SU-DHL-6 (cell line): ENCODE results near the gene ITGAE.

Source experiments
- H2AFZ ChIP-seq: fragments of 200-600 bp; sonication (generic); 2 replicates; pipeline ENCODE4 v1.6.1; 2014; ENCODE audit warnings: low read depth, mild to moderate bottlenecking, moderate library complexity, mixed read lengths, antibody characterized with exemption, low read length; ENCODE audit not compliant: severe bottlenecking
- H3F3A ChIP-seq: fragments of 200-600 bp; shearing (Covaris generic); 2 replicates; pipeline ENCODE4 v1.6.0; 2016; ENCODE audit warnings: antibody characterized with exemption, mild to moderate bottlenecking; ENCODE audit not compliant: insufficient read depth
- H3K27ac ChIP-seq: fragments of 200-600 bp; sonication (generic); 2 replicates; pipeline ENCODE4 v1.5.1; 2016; ENCODE audit warnings: low read depth, mild to moderate bottlenecking, low read length, moderate library complexity, mixed read lengths
- H3K27me3 ChIP-seq: fragments of 200-600 bp; sonication (generic), shearing (Covaris generic); 2 replicates; pipeline ENCODE4 v1.6.0; 2014; ENCODE audit warnings: mild to moderate bottlenecking, low read length
- H3K36me3 ChIP-seq: fragments of 200-600 bp; sonication (generic); 2 replicates; pipeline ENCODE4 v1.6.1; 2014; ENCODE audit warnings: mild to moderate bottlenecking, low read length, mixed read lengths
- H3K4me2 ChIP-seq: fragments of 300-600, 200-600 bp; shearing (Covaris generic), sonication (generic); 2 replicates; pipeline ENCODE4 v1.6.0; 2014; ENCODE audit warnings: low read length, low read depth, mild to moderate bottlenecking; ENCODE audit not compliant: poor library complexity, severe bottlenecking
- H3K4me3 ChIP-seq: fragments of 200-600 bp; sonication (generic); 2 replicates; pipeline ENCODE4 v1.5.1; 2014; ENCODE audit warnings: antibody characterized with exemption, low read length, mild to moderate bottlenecking, mixed read lengths; ENCODE audit not compliant: insufficient read depth, poor library complexity, severe bottlenecking
- H3K79me2 ChIP-seq: fragments of 200-600 bp; sonication (generic); 2 replicates; pipeline ENCODE4 v1.6.1; 2014; ENCODE audit warnings: mild to moderate bottlenecking, low read length, moderate library complexity; ENCODE audit not compliant: insufficient read depth
- H3K9ac ChIP-seq: fragments of 200-600 bp; sonication (generic); 2 replicates; pipeline ENCODE4 v1.7.0; 2014; ENCODE audit warnings: mild to moderate bottlenecking, low read length
- H3K9me2 ChIP-seq: fragments of 200-600 bp; sonication (generic); replicated peaks from 2 replicates; pipeline ENCODE4 v1.6.1; 2014; ENCODE audit warnings: low read length; ENCODE audit not compliant: insufficient read depth
- H3K9me3 ChIP-seq: fragments of 200-600 bp; sonication (generic); 2 replicates; pipeline ENCODE4 v1.6.1; 2014; ENCODE audit warnings: low read length, mixed read lengths; ENCODE audit not compliant: insufficient read depth
- H4K20me1 ChIP-seq: fragments of 200-600 bp; sonication (generic); 2 replicates; pipeline ENCODE4 v1.6.1; 2014; ENCODE audit warnings: low read depth, mild to moderate bottlenecking, antibody characterized with exemption, low read length, moderate library complexity, mixed read lengths
- CTCF ChIP-seq: fragments of 200-600 bp; sonication (generic); IDR thresholded peaks from one replicate; pipeline ENCODE4 v1.5.1; 2017; ENCODE audit warnings: antibody characterized with exemption, mild to moderate bottlenecking, low read length, moderate library complexity; ENCODE audit not compliant: insufficient read depth, poor library complexity, severe bottlenecking
- EZH2phosphoT487 ChIP-seq: fragments of 200-600 bp; sonication (generic), shearing (Covaris generic); conservative IDR thresholded peaks from 2 replicates; pipeline ENCODE4 v1.6.1; 2018; ENCODE audit warnings: mild to moderate bottlenecking, antibody characterized with exemption, low read length, moderate library complexity, mixed read lengths

ITGAE gene

GRCh38 chr17:3679531-3680126 is 121.4 kb downstream of the ITGAE start:
- H3K9ac ChIP-seq = no peak overlapping the region
- no peaks in the 10 kb centered on the region for H3K9me2 ChIP-seq
- no peak overlapping the region for H2AFZ ChIP-seq
- no peaks in the 10 kb centered on the region for H3K9me3 ChIP-seq
- H3K27ac ChIP-seq = no peak overlapping the region
- H3F3A ChIP-seq = no peaks in the 10 kb centered on the region; the same call in 1 of the 2 replicates
- H3K4me3 ChIP-seq = no peak overlapping the region
- no peaks in the 10 kb centered on the region for H3K36me3 ChIP-seq
- no peaks in the 10 kb centered on the region for H3K27me3 ChIP-seq
- no peak for TF ChIP-seq CTCF
- TF ChIP-seq EZH2phosphoT487 = no peak
- no peaks in the 10 kb centered on the region for H4K20me1 ChIP-seq
- no peak overlapping the region for H3K4me2 ChIP-seq
- H3K79me2 ChIP-seq = no peaks in the 10 kb centered on the region

- H4K20me1 ChIP-seq = no peaks in the 10 kb centered on the region
- H3K9me3 ChIP-seq = no peaks in the 10 kb centered on the region
- no peak overlapping the region for H2AFZ ChIP-seq
- H3F3A ChIP-seq = no peaks in the 10 kb centered on the region
- no peak for TF ChIP-seq EZH2phosphoT487
- TF ChIP-seq CTCF = no peak
- no peak overlapping the region for H3K9ac ChIP-seq
- H3K4me2 ChIP-seq = no peak overlapping the region
- no peaks in the 10 kb centered on the region for H3K9me2 ChIP-seq
- H3K79me2 ChIP-seq = no peaks in the 10 kb centered on the region
- H3K27ac ChIP-seq = no peak overlapping the region
- no peak overlapping the region for H3K4me3 ChIP-seq
- no peaks in the 10 kb centered on the region for H3K36me3 ChIP-seq
- H3K27me3 ChIP-seq = no peaks in the 10 kb centered on the region
Observed at GRCh38 chr17:3678821-3679530, 122.0 kb downstream of the ITGAE start.

- H3K27me3 ChIP-seq = no peaks in the 10 kb centered on the region
- H3K36me3 ChIP-seq = no peaks in the 10 kb centered on the region
- no peaks in the 10 kb centered on the region for H3K79me2 ChIP-seq
- H3F3A ChIP-seq = no peaks in the 10 kb centered on the region
- H4K20me1 ChIP-seq = no peaks in the 10 kb centered on the region
- no peak overlapping the region for H3K27ac ChIP-seq
- no peak overlapping the region for H3K9ac ChIP-seq
- no peaks in the 10 kb centered on the region for H3K9me2 ChIP-seq
- H3K4me2 ChIP-seq = no peak overlapping the region
- H3K9me3 ChIP-seq = no peaks in the 10 kb centered on the region
- TF ChIP-seq EZH2phosphoT487 (no peak), CTCF (no peak)
- H3K4me3 ChIP-seq = no peak overlapping the region
- no peak overlapping the region for H2AFZ ChIP-seq
Observed at GRCh38 chr17:3678095-3678820, 122.7 kb downstream of the ITGAE start.
